HEK293T (cell line): ENCODE data around the gene NGEF.

Experiments
- BHLHE40 ChIP-seq: fragments of 450-650 bp; IDR thresholded peaks from 2 replicates; pipeline ENCODE4 v1.6.1; 2016; ENCODE audit warnings: mild to moderate bottlenecking, moderate library complexity, borderline replicate concordance
- ELF4 ChIP-seq: fragments of 450-650 bp; IDR thresholded peaks from 2 replicates; pipeline ENCODE4 v1.6.1; 2017; ENCODE audit warnings: antibody characterized with exemption
- SUZ12 ChIP-seq: fragments of 450-650 bp; IDR thresholded peaks from 2 replicates; pipeline ENCODE4 v1.6.1; 2016; ENCODE audit warnings: mild to moderate bottlenecking

GRCh38 chr2:233021771-233022170 is 8.7 kb upstream of the NGEF start:
- TF ChIP-seq BHLHE40 (no peak), SUZ12 (no peak), ELF4 (no peak)
